Upper lobe of left lung (tissue), 4 donors: ENCODE data around the gene SND1.

ENCODE experiments used
- EP300 ChIP-seq, 4 donors: sonication (generic); formaldehyde crosslinking; IDR thresholded peaks; one replicate each; pipeline ENCODE4 v1.5.1; 2017; ENCODE audit warnings: antibody characterized with exemption in 4 of 4, control low read depth in 2 of 4
- POLR2A ChIP-seq, 4 donors: fragments of 450-650 bp; IDR thresholded peaks; one replicate each; pipeline ENCODE4 v1.5.1; 2016 to 2017; ENCODE audit warnings: antibody characterized with exemption in 4 of 4, mild to moderate bottlenecking in 2 of 4
- TF ChIP-seq, protein P1 (sequence below), 6 experiments: fragments of 450-650 bp in 4 of 6; fragments of 200-600 bp in 2 of 6; sonication (generic) in 2 of 6; IDR thresholded peaks; one replicate each; pipeline ENCODE4 v1.5.1; 2016 to 2019; ENCODE audit warnings: antibody characterized with exemption in 6 of 6

DNA sequence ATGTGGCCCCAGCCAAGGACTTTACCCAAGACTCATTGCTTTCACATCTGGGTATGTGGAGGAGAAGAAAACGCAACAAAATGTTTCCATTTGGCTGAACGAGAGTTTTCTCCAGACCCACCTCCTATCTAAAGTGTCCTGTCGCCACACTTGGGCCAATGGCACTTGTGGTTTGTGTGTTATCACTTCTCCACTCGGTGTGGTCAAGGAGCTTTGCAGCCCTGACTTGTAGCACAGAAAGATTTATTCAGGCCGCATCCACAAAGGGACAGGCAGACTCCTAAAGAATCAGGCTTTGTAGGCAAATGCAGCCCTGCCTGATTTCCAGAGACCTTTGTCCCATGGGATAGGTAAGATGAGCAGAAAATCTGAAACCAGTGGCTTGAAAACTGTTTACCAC is 392.1 kb downstream of the SND1 start:
- TF ChIP-seq POLR2A (IDR thresholded peaks at IDR 0.05) (no peak), EP300 (IDR thresholded peaks at IDR 0.05) (no peak)
- TF ChIP-seq, protein P1, sequence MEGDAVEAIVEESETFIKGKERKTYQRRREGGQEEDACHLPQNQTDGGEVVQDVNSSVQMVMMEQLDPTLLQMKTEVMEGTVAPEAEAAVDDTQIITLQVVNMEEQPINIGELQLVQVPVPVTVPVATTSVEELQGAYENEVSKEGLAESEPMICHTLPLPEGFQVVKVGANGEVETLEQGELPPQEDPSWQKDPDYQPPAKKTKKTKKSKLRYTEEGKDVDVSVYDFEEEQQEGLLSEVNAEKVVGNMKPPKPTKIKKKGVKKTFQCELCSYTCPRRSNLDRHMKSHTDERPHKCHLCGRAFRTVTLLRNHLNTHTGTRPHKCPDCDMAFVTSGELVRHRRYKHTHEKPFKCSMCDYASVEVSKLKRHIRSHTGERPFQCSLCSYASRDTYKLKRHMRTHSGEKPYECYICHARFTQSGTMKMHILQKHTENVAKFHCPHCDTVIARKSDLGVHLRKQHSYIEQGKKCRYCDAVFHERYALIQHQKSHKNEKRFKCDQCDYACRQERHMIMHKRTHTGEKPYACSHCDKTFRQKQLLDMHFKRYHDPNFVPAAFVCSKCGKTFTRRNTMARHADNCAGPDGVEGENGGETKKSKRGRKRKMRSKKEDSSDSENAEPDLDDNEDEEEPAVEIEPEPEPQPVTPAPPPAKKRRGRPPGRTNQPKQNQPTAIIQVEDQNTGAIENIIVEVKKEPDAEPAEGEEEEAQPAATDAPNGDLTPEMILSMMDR (IDR thresholded peaks at IDR 0.05) = no peak
